ENCODE data around the gene ATP2C2.

Gene ATP2C2

DNA sequence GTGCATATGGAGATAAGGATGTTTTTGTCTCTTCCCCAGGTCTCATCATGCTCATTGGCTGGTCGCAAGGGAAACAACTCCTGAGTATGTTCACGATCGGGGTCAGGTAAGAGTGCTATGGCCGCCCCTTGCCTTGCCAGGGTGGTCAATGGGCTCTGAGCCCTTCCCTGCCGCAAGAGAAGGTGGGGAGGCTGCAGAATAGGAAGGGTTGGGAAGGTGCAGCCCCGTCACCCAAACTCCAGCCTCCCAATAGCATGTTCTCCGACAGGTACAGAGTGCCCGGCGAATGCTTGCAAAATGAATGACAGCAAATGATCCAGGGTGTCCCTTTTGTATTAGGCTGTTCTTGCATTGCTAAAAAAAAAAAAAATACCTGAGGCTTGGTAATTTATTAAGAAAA is 57.4 kb downstream of the ATP2C2 start:
- in situ Hi-C loops (cut with HindIII; ENCODE audit: low pct_ligation_motif_present, low sequenced_read_pairs), result no loop called here
- no peak for DNase-seq
- TF ChIP-seq CTCF (IDR thresholded peaks at IDR 0.05; ENCODE audit: low read depth, low read length, missing control alignments), result no peak
- H3K4me3 ChIP-seq (ENCODE audit: low read depth, low read length), result no peak overlapping the region
- no peak overlapping the region for H3K27ac ChIP-seq
- no peaks in the 10 kb centered on the region for H3K36me3 ChIP-seq (replicated peaks)
- no peaks in the 10 kb centered on the region for H3K27me3 ChIP-seq (replicated peaks)

DNA sequence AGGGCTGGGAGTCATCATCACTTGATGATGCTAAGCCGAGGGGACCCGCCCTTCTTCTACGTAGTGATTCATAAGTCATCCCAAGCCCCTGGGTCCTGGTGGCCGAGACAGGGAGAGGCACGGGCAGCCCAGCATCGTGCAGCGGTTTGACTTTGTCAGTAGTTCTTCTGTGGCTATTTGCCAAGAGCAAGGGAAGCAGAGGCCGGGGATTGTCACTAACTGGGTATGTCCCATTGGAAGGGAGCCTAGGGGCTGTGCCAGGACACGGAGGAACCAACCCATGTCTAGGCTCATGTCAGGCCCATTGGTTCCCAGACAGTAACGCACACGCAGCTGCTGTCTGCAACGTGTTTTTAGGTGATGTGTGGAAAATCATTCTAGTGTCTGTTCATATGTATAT is 58.5 kb downstream of the ATP2C2 start:
- no peak for TF ChIP-seq CTCF (IDR thresholded peaks at IDR 0.05; ENCODE audit: low read depth, low read length, missing control alignments)
- in situ Hi-C loops (cut with HindIII; ENCODE audit: low pct_ligation_motif_present, low sequenced_read_pairs), result no loop called here
- no peak overlapping the region for H3K27ac ChIP-seq
- no peak for DNase-seq
- H3K4me3 ChIP-seq (ENCODE audit: low read depth, low read length), result no peak overlapping the region
- peaks cover 6% of the 10 kb centered on the region for H3K27me3 ChIP-seq (replicated peaks)
- H3K36me3 ChIP-seq (replicated peaks), result no peaks in the 10 kb centered on the region

- TF ChIP-seq CTCF (IDR thresholded peaks at IDR 0.05; ENCODE audit: low read depth, low read length, missing control alignments), result no peak
- H3K27me3 ChIP-seq (replicated peaks), result peaks cover 6% of the 10 kb centered on the region
- no peak overlapping the region for H3K4me3 ChIP-seq (ENCODE audit: low read depth, low read length)
- DNase-seq, result no peak
- in situ Hi-C loops (cut with HindIII; ENCODE audit: low pct_ligation_motif_present, low sequenced_read_pairs), result no loop called here
- H3K36me3 ChIP-seq (replicated peaks), result no peaks in the 10 kb centered on the region
- no peak overlapping the region for H3K27ac ChIP-seq
Observed at GRCh38 chr16:84427553-84427952, 59.2 kb downstream of the ATP2C2 start.

- H3K36me3 ChIP-seq (replicated peaks), result no peaks in the 10 kb centered on the region
- no peak for TF ChIP-seq CTCF (IDR thresholded peaks at IDR 0.05; ENCODE audit: low read depth, low read length, missing control alignments)
- no peak for DNase-seq
Observed at GRCh38 chr16:84430860-84431259, 62.5 kb downstream of the ATP2C2 start.

DNA sequence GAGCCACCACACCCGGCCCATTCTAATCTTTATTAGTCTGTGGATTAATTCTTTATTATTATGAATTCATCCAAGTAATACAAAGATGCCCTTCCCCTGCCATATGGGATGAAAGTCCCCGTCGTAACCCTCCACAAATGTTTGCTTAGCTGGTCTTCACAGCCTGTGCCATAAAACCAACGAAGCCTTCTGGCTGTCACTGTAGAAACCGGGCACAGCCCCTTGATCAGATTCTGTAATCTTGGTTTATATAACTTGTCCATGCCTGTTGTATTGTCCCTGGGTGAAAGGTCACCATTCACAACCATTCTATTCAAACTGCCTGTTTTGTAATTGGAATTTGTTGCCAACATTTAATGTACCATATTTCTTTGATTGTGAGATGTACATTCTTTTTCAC is 66.5 kb downstream of the ATP2C2 start:
- no peak for DNase-seq
- Histone ChIP-seq H3K27me3 (replicated peaks) (peaks cover 13% of the 10 kb centered on the region), H3K27ac (no peak overlapping the region), H3K4me3 (ENCODE audit: low read depth, low read length) (no peak overlapping the region), H3K36me3 (replicated peaks) (no peaks in the 10 kb centered on the region)
- in situ Hi-C loops (cut with HindIII; ENCODE audit: low pct_ligation_motif_present, low sequenced_read_pairs), result no loop called here
- TF ChIP-seq CTCF (IDR thresholded peaks at IDR 0.05; ENCODE audit: low read depth, low read length, missing control alignments), result no peak

More at GRCh38 chr16:84430860-84431259, 62.5 kb downstream of the ATP2C2 start:
- in situ Hi-C loops (cut with HindIII; ENCODE audit: low pct_ligation_motif_present, low sequenced_read_pairs), result no loop called here
- no peak overlapping the region for H3K4me3 ChIP-seq (ENCODE audit: low read depth, low read length)
- H3K27me3 ChIP-seq (replicated peaks), result peaks cover 6% of the 10 kb centered on the region
- no peak overlapping the region for H3K27ac ChIP-seq

- H3K36me3 ChIP-seq (replicated peaks), result no peaks in the 10 kb centered on the region
- H3K4me3 ChIP-seq (ENCODE audit: low read depth, low read length), result no peak overlapping the region
- in situ Hi-C loops (cut with HindIII; ENCODE audit: low pct_ligation_motif_present, low sequenced_read_pairs), result no loop called here
- no peak overlapping the region for H3K27ac ChIP-seq
- H3K27me3 ChIP-seq (replicated peaks), result peaks cover 11% of the 10 kb centered on the region
- no peak for DNase-seq
- no peak for TF ChIP-seq CTCF (IDR thresholded peaks at IDR 0.05; ENCODE audit: low read depth, low read length, missing control alignments)
Observed at GRCh38 chr16:84436196-84436595, 67.9 kb downstream of the ATP2C2 start.

Measured in brain microvascular endothelial cell (primary cell).